Measurements from ENCODE around the gene KCNQ4.

- TF ChIP-seq, protein P1, sequence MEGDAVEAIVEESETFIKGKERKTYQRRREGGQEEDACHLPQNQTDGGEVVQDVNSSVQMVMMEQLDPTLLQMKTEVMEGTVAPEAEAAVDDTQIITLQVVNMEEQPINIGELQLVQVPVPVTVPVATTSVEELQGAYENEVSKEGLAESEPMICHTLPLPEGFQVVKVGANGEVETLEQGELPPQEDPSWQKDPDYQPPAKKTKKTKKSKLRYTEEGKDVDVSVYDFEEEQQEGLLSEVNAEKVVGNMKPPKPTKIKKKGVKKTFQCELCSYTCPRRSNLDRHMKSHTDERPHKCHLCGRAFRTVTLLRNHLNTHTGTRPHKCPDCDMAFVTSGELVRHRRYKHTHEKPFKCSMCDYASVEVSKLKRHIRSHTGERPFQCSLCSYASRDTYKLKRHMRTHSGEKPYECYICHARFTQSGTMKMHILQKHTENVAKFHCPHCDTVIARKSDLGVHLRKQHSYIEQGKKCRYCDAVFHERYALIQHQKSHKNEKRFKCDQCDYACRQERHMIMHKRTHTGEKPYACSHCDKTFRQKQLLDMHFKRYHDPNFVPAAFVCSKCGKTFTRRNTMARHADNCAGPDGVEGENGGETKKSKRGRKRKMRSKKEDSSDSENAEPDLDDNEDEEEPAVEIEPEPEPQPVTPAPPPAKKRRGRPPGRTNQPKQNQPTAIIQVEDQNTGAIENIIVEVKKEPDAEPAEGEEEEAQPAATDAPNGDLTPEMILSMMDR (IDR thresholded peaks at IDR 0.05; ENCODE audit: low read depth, low read length) = no peak
- TF ChIP-seq EZH2phosphoT487 (IDR thresholded peaks at IDR 0.05; ENCODE audit: low read depth) = no peak
Measured at GRCh38 chr1:40798366-40799281, 15.0 kb downstream of the KCNQ4 start.
